GM12878 (cell line): ENCODE results near the gene SCNN1A. TPM values are rescaled to one million over a fixed set of nuclear protein-coding genes. Genes with fewer than 3 reads are reported as not detected.
A peak's percentile ranks its signal among the peaks of the same experiment; 100 is the strongest.

ENCODE experiments used
- CHD2 ChIP-seq: IDR thresholded peaks from 2 replicates; pipeline ENCODE4 v1.6.1; 2011; ENCODE audit warnings: low read depth, low read length, improper control_type of control experiment, borderline replicate concordance
- EED ChIP-seq: sonication (generic); IDR thresholded peaks from 2 replicates; pipeline ENCODE4 v1.6.1; 2016; ENCODE audit warnings: antibody characterized with exemption, low read depth
- EGR1 ChIP-seq, 2 experiments: IDR thresholded peaks; 1 replicate in 1 of 2; 2 replicates in 1 of 2; pipeline ENCODE4 v1.6.1; 2011 to 2012; ENCODE audit warnings: low read depth in 2 of 2, low read length in 2 of 2, borderline replicate concordance in 1 of 2, mild to moderate bottlenecking in 1 of 2, moderate library complexity in 1 of 2
- GABPA ChIP-seq: IDR thresholded peaks from 2 replicates; pipeline ENCODE4 v1.6.1; 2014; ENCODE audit warnings: antibody characterized with exemption, low read depth, mild to moderate bottlenecking, inconsistent platforms
- GATAD2B ChIP-seq: fragments of 450-650 bp; conservative IDR thresholded peaks from 2 replicates; pipeline ENCODE4 v1.6.1; 2017; ENCODE audit warnings: low read depth, mild to moderate bottlenecking, moderate library complexity
- IKZF2 ChIP-seq, 2 experiments: fragments of 450-650 bp; IDR thresholded peaks; 2 replicates each; pipeline ENCODE4 v1.6.1; 2017; ENCODE audit warnings: mild to moderate bottlenecking in 2 of 2, moderate library complexity in 2 of 2
- MTA2 ChIP-seq: fragments of 450-650 bp; IDR thresholded peaks from 2 replicates; pipeline ENCODE4 v1.6.1; 2016; ENCODE audit warnings: low read depth, mild to moderate bottlenecking, moderate library complexity
- MYB ChIP-seq: fragments of 150-350 bp; IDR thresholded peaks from 2 replicates; pipeline ENCODE4 v1.6.1; 2014; ENCODE audit warnings: mild to moderate bottlenecking, low read depth, low read length, borderline replicate concordance
- NR2C2 ChIP-seq: IDR thresholded peaks from 2 replicates; pipeline ENCODE4 v1.6.1; 2011; ENCODE audit warnings: borderline replicate concordance, low read depth; ENCODE audit not compliant: control insufficient read depth, insufficient read length
- polyA plus RNA-seq, 11 experiments: library from polyadenylated mRNA; depleted of rRNA in 4 of 11; unstranded in 6 of 11; stranded (reverse) in 5 of 11; fragments of >200 nt; fragmentation: Nextera tagmentation in 4 of 11; fragmentation: Illumina TruSeq in 1 of 11; extraction: Ambion mirVana in 4 of 11; extraction: Trizol in 1 of 11; gene quantifications; 1 replicate in 1 of 11; 2 replicates in 10 of 11; pipeline versions ENCODE4 v1.2.1 to v1.2.3, GENCODE V29; 2011 to 2016; ENCODE audit warnings: inconsistent platforms in 2 of 11, missing spikeins in 2 of 11, low read depth in 1 of 11
- total RNA-seq, 4 experiments: library from RNA; depleted of rRNA in 3 of 4; stranded (reverse); fragments of >200 nt in 3 of 4; fragmentation: Illumina TruSeq in 1 of 4; extraction: Trizol in 1 of 4; gene quantifications; 2 replicates each; pipeline versions ENCODE4 v1.2.1 to v1.2.3, GENCODE V29; 2013 to 2021
- TF ChIP-seq, protein P1 (sequence below), 3 experiments: IDR thresholded peaks in 2 of 3; conservative IDR thresholded peaks in 1 of 3; 2 replicates each; pipeline ENCODE4 v1.5.1; 2011; ENCODE audit warnings: low read depth in 3 of 3, low read length in 3 of 3, mild to moderate bottlenecking in 3 of 3, control low read depth in 2 of 3, moderate library complexity in 2 of 3, inconsistent platforms in 1 of 3, mixed read lengths in 1 of 3; ENCODE audit not compliant: control insufficient read depth in 2 of 3, insufficient read depth in 1 of 3; ENCODE audit errors: extremely low read depth in 1 of 3
- TF ChIP-seq, protein P2 (sequence below): fragments of 450-650 bp; IDR thresholded peaks from 2 replicates; pipeline ENCODE4 v1.6.1; 2017; ENCODE audit warnings: mild to moderate bottlenecking, moderate library complexity

Gene SCNN1A
- total and polyA plus RNA-seq, 10 of the 15 experiments (the other 5 are each of a cell fraction or from before 2014, with no cell fraction given), result 0.14 to 0.69 TPM; not detected in 8

DNA sequence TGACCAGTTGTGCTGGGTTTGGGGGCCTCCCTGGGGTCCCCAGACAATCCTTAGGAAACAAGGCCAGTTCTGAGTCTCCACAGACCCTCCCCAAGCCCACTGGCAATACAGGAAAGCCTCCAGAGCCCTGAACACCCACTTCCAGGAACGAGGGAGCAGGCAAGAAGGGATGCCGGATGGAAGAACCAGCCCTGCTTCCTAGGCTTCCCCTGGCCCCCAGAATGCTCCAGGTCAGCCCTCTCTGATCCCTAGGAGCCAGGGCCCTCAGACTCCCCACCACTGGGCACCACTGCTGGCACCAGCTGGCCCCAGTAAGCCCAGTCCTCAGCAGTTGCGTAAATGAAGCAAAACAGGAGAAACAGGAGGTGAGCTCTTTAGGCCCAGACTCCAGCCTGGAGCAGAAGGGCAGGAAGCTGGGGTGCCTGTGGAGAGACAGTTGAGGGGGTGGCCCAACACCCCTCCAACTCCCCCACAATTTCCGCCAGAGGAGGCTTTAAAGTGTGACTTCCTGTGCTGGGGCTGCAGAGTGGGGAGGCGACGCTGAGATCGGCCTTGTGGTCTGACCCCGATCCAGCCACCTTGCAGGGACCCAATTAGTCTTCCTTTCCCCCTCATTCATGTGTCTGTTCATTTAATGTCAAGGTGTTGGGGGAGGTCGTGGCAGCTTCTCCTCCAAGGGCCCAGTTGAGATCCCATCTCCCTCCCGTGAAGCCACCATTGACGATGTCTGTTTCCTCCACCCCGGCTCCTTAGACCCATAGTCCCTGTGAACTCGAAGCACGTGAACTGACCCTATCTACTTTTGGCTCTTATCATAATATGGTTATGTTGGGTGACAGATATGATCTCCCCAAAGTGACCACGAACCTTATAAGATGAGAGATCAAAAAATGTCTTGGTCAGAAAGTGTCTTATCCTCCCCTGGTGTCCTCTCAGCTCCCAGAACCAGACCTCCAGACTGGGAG lies 38.2 kb downstream of the SCNN1A start (continued):
- TF ChIP-seq, protein P1, sequence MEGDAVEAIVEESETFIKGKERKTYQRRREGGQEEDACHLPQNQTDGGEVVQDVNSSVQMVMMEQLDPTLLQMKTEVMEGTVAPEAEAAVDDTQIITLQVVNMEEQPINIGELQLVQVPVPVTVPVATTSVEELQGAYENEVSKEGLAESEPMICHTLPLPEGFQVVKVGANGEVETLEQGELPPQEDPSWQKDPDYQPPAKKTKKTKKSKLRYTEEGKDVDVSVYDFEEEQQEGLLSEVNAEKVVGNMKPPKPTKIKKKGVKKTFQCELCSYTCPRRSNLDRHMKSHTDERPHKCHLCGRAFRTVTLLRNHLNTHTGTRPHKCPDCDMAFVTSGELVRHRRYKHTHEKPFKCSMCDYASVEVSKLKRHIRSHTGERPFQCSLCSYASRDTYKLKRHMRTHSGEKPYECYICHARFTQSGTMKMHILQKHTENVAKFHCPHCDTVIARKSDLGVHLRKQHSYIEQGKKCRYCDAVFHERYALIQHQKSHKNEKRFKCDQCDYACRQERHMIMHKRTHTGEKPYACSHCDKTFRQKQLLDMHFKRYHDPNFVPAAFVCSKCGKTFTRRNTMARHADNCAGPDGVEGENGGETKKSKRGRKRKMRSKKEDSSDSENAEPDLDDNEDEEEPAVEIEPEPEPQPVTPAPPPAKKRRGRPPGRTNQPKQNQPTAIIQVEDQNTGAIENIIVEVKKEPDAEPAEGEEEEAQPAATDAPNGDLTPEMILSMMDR (IDR thresholded peaks at IDR 0.05 in 2 of 3, conservative IDR thresholded peaks at IDR 0.05 in 1 of 3; ENCODE audit: control insufficient read depth in 2 of 3, extremely low read depth in 1 of 3, insufficient read depth in 1 of 3, low read depth in 3 of 3, low read length in 3 of 3), result no peak
- TF ChIP-seq GABPA (peak; percentile 61; the same call in 1 of the 2 replicates), EED (peak; percentile 42; the same call in 1 of the 2 replicates), CHD2 (0 out of 2 replicates have a peak, but pooled peaks have one; percentile 17), MTA2 (peak; percentile 63; the same call in 1 of the 2 replicates), MYB (no peak), GATAD2B (peak; percentile 68; the same call in 1 of the 2 replicates), NR2C2 (no peak), IKZF2 (IDR thresholded peaks at IDR 0.05) (peak; percentile 37 to 40; a peak in 1 of 4 replicates), EGR1 (IDR thresholded peaks at IDR 0.05; ENCODE audit: borderline replicate concordance in 1 of 2, low read depth in 2 of 2, low read length in 2 of 2) (peak in 1 of 2 experiments; percentile 75; a peak in 2 of 3 replicates)
- TF ChIP-seq, protein P2, sequence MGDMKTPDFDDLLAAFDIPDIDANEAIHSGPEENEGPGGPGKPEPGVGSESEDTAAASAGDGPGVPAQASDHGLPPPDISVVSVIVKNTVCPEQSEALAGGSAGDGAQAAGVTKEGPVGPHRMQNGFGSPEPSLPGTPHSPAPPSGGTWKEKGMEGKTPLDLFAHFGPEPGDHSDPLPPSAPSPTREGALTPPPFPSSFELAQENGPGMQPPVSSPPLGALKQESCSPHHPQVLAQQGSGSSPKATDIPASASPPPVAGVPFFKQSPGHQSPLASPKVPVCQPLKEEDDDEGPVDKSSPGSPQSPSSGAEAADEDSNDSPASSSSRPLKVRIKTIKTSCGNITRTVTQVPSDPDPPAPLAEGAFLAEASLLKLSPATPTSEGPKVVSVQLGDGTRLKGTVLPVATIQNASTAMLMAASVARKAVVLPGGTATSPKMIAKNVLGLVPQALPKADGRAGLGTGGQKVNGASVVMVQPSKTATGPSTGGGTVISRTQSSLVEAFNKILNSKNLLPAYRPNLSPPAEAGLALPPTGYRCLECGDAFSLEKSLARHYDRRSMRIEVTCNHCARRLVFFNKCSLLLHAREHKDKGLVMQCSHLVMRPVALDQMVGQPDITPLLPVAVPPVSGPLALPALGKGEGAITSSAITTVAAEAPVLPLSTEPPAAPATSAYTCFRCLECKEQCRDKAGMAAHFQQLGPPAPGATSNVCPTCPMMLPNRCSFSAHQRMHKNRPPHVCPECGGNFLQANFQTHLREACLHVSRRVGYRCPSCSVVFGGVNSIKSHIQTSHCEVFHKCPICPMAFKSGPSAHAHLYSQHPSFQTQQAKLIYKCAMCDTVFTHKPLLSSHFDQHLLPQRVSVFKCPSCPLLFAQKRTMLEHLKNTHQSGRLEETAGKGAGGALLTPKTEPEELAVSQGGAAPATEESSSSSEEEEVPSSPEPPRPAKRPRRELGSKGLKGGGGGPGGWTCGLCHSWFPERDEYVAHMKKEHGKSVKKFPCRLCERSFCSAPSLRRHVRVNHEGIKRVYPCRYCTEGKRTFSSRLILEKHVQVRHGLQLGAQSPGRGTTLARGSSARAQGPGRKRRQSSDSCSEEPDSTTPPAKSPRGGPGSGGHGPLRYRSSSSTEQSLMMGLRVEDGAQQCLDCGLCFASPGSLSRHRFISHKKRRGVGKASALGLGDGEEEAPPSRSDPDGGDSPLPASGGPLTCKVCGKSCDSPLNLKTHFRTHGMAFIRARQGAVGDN, result peak; percentile 79
